A549 (cell line): ENCODE measurements around the gene PPP2R5E.

Experiments used
- CBX8 ChIP-seq: fragments of 200-600 bp; sonication (generic); IDR thresholded peaks from 2 replicates; pipeline ENCODE4 v1.6.1; 2016
- CHD2 ChIP-seq: fragments of 150-350 bp; IDR thresholded peaks from 2 replicates; pipeline ENCODE4 v1.6.1; 2014; ENCODE audit warnings: low read length; ENCODE audit not compliant: partially characterized antibody
- CTCF ChIP-seq: fragments of >200 bp; sonication (Bioruptor Twin); formaldehyde crosslinking; IDR thresholded peaks from 3 replicates; pipeline ENCODE4 v1.5.1; 2016
- ESRRA ChIP-seq: fragments of 150-350 bp; IDR thresholded peaks from 2 replicates; pipeline ENCODE4 v1.6.1; 2014; ENCODE audit warnings: mild to moderate bottlenecking, low read length, borderline replicate concordance
- MAFK ChIP-seq: fragments of 450-650 bp; IDR thresholded peaks from 2 replicates; pipeline ENCODE4 v1.6.1; 2014; ENCODE audit not compliant: partially characterized antibody
- MAX ChIP-seq: IDR thresholded peaks from 2 replicates; pipeline ENCODE4 v1.6.1; 2012
- MAZ ChIP-seq: fragments of 150-350 bp; IDR thresholded peaks from 2 replicates; pipeline ENCODE4 v1.6.1; 2014; ENCODE audit warnings: antibody characterized with exemption, low read depth, low read length, borderline replicate concordance
- MYC ChIP-seq: IDR thresholded peaks from 2 replicates; pipeline ENCODE4 v1.6.1; 2012; ENCODE audit warnings: mild to moderate bottlenecking, inconsistent platforms, low read length, improper control_type of control experiment, borderline replicate concordance
- POLR2A ChIP-seq: IDR thresholded peaks from 2 replicates; pipeline ENCODE4 v1.6.1; 2012; ENCODE audit warnings: mild to moderate bottlenecking, low read length
- RAD21 ChIP-seq, 2 experiments: fragments of >200 bp in 1 of 2; sonication (Bioruptor Twin) in 1 of 2; formaldehyde crosslinking in 1 of 2; IDR thresholded peaks in 1 of 2; conservative IDR thresholded peaks in 1 of 2; 2 replicates in 1 of 2; 3 replicates in 1 of 2; pipeline ENCODE4 v1.6.1; 2012 to 2018; ENCODE audit warnings: inconsistent platforms in 1 of 2
- SMC3 ChIP-seq: fragments of >200 bp; sonication (Bioruptor Twin); formaldehyde crosslinking; IDR thresholded peaks from 3 replicates; pipeline ENCODE4 v1.6.1; 2018; ENCODE audit warnings: inconsistent platforms
- TFCP2L1 ChIP-seq: fragments of 250-450 bp; sonication (Bioruptor Pico); IDR thresholded peaks from 2 replicates; pipeline ENCODE4 v1.5.0; 2021; ENCODE audit warnings: mild to moderate bottlenecking
- USF2 ChIP-seq: fragments of 450-650 bp; IDR thresholded peaks from 2 replicates; pipeline ENCODE4 v1.6.1; 2014; ENCODE audit warnings: antibody characterized with exemption

- TF ChIP-seq CTCF (no peak), MYC (no peak), CBX8 (no peak), ESRRA (no peak), MAX (no peak), MAFK (no peak), USF2 (no peak), SMC3 (no peak), TFCP2L1 (CRISPR knock-in tag) (no peak), CHD2 (no peak), POLR2A (no peak), MAZ (no peak), RAD21 (conservative IDR thresholded peaks at IDR 0.05 in 1 of 2, IDR thresholded peaks at IDR 0.05 in 1 of 2) (no peak)
These were observed 30.4 kb upstream of the PPP2R5E start for GRCh38 chr14:63573581-63573980.
